SK-N-SH (cell line): ENCODE data around the gene PLXNA4. TPM values are rescaled to one million over a fixed set of nuclear protein-coding genes. Genes with fewer than 3 reads are reported as not detected.

Experiments
- CTCF ChIA-PET: fragments of 300-600, 350-600 bp; formaldehyde crosslinking; extraction: SDS; loops from one replicate; lab custom pipeline; 2021; lab: Yijun Ruan, JAX
- POLR2A ChIA-PET: fragments of 350-600 bp; sonication (Branson Sonifier 250); formaldehyde crosslinking; extraction: SDS; loops from one replicate; lab custom pipeline; 2020; ENCODE audit warnings: antibody characterized with exemption, inconsistent platforms; lab: Yijun Ruan, JAX
- DNase-seq: peaks from one replicate; pipeline ENCODE4 v3.0.0; 2012
- H2AFZ ChIP-seq: fragments of 200-600 bp; sonication (generic); 2 replicates; pipeline ENCODE4 v1.8.1; 2016; ENCODE audit warnings: antibody characterized with exemption, mild to moderate bottlenecking, low read depth
- H3F3A ChIP-seq: fragments of 200-600 bp; sonication (generic); replicated peaks from 2 replicates; pipeline ENCODE3; 2016; ENCODE audit warnings: antibody characterized with exemption, mild to moderate bottlenecking; ENCODE audit not compliant: insufficient read depth
- H3K27ac ChIP-seq, 2 experiments: fragments of 200-500 bp in 1 of 2; fragments of 200-600 bp in 1 of 2; sonication (Bioruptor generic) in 1 of 2; sonication (generic), shearing (Covaris generic) in 1 of 2; 2 replicates each; pipeline versions ENCODE4 v1.5.1 to v1.6.1; 2014 to 2016; ENCODE audit warnings: low read depth in 2 of 2, inconsistent platforms in 1 of 2, low read length in 1 of 2, mild to moderate bottlenecking in 1 of 2, mixed read lengths in 1 of 2
- H3K27me3 ChIP-seq: fragments of 200-600 bp; sonication (generic), shearing (Covaris generic); 2 replicates; pipeline ENCODE4 v1.6.1; 2016; ENCODE audit warnings: mixed run types; ENCODE audit not compliant: insufficient read depth
- H3K36me3 ChIP-seq, 2 experiments: fragments of 200-500 bp in 1 of 2; fragments of 200-600 bp in 1 of 2; sonication (Bioruptor generic) in 1 of 2; sonication (generic) in 1 of 2; replicated peaks in 1 of 2; 2 replicates each; pipeline versions ENCODE3 to v1.5.1; 2014 to 2016; ENCODE audit warnings: low read length in 1 of 2, mild to moderate bottlenecking in 1 of 2; ENCODE audit not compliant: insufficient read depth in 2 of 2, control insufficient read depth in 1 of 2
- H3K4me1 ChIP-seq, 2 experiments: fragments of 200-500 bp in 1 of 2; fragments of 200-600 bp in 1 of 2; sonication (Bioruptor generic) in 1 of 2; sonication (generic), shearing (Covaris generic) in 1 of 2; 2 replicates each; pipeline versions ENCODE4 v1.5.1 to v1.6.1; 2014 to 2016; ENCODE audit warnings: low read depth in 1 of 2, low read length in 1 of 2, mixed run types in 1 of 2; ENCODE audit not compliant: insufficient read depth in 2 of 2, control insufficient read depth in 1 of 2
- H3K4me2 ChIP-seq: fragments of 200-600 bp; sonication (generic), shearing (Covaris generic); 2 replicates; pipeline ENCODE4 v1.6.1; 2017; ENCODE audit warnings: mixed run types
- H3K4me3 ChIP-seq, 2 experiments: fragments of 200-500 bp in 1 of 2; fragments of 200-600 bp in 1 of 2; sonication (Bioruptor generic) in 1 of 2; sonication (generic), shearing (Covaris generic) in 1 of 2; 2 replicates each; pipeline versions ENCODE4 v1.5.1 to v1.8.1; 2014 to 2016; ENCODE audit warnings: low read depth in 2 of 2, inconsistent platforms in 1 of 2, low read length in 1 of 2, mild to moderate bottlenecking in 1 of 2, mixed read lengths in 1 of 2, moderate library complexity in 1 of 2
- H3K79me2 ChIP-seq: fragments of 200-600 bp; sonication (generic); 2 replicates; pipeline ENCODE4 v1.8.1; 2017; ENCODE audit warnings: mild to moderate bottlenecking; ENCODE audit not compliant: insufficient read depth
- H3K9ac ChIP-seq: fragments of 200-600 bp; sonication (generic); 2 replicates; pipeline ENCODE4 v1.6.1; 2017; ENCODE audit warnings: mixed run types
- H3K9me2 ChIP-seq: fragments of 200-600 bp; sonication (generic); 2 replicates; pipeline ENCODE4 v1.6.1; 2017; ENCODE audit warnings: mixed run types
- H3K9me3 ChIP-seq: fragments of 200-600 bp; sonication (generic); 2 replicates; pipeline ENCODE4 v1.6.1; 2017; ENCODE audit warnings: mixed run types, mild to moderate bottlenecking, moderate library complexity
- H4K20me1 ChIP-seq: fragments of 200-600 bp; sonication (generic); 2 replicates; pipeline ENCODE4 v1.6.1; 2017; ENCODE audit warnings: mild to moderate bottlenecking, mixed run types; ENCODE audit not compliant: insufficient read depth
- CHD2 ChIP-seq: fragments of 150-350 bp; IDR thresholded peaks from 2 replicates; pipeline ENCODE4 v1.6.1; 2018; ENCODE audit warnings: low read length; ENCODE audit not compliant: partially characterized antibody
- ELF1 ChIP-seq: IDR thresholded peaks from 2 replicates; pipeline ENCODE4 v1.4.0; 2012
- EZH2phosphoT487 ChIP-seq: fragments of 200-600 bp; sonication (generic); IDR thresholded peaks from 2 replicates; pipeline ENCODE4 v1.6.1; 2017; ENCODE audit warnings: low read depth, mixed run types, mild to moderate bottlenecking, antibody characterized with exemption, moderate library complexity, borderline replicate concordance
- FOXJ3 ChIP-seq: sonication (generic); formaldehyde crosslinking; IDR thresholded peaks from 2 replicates; pipeline ENCODE4 v1.5.1; 2020; ENCODE audit warnings: mild to moderate bottlenecking, missing genetic modification reagents
- FOXM1 ChIP-seq: IDR thresholded peaks from 2 replicates; pipeline ENCODE4 v1.4.0; 2012; ENCODE audit warnings: low read depth, mild to moderate bottlenecking
- GABPA ChIP-seq: IDR thresholded peaks from 2 replicates; pipeline ENCODE4 v1.4.0; 2012; ENCODE audit warnings: low read depth, mild to moderate bottlenecking
- IRF3 ChIP-seq: fragments of 150-350 bp; IDR thresholded peaks from 2 replicates; pipeline ENCODE4 v1.6.1; 2016; ENCODE audit warnings: mild to moderate bottlenecking, low read depth, low read length
- JUND ChIP-seq: IDR thresholded peaks from 2 replicates; pipeline ENCODE4 v1.4.0; 2012
- MEF2A ChIP-seq: IDR thresholded peaks from 2 replicates; pipeline ENCODE4 v1.4.0; 2012; ENCODE audit warnings: low read depth, borderline replicate concordance
- MXI1 ChIP-seq: IDR thresholded peaks from 2 replicates; pipeline ENCODE4 v1.6.1; 2012; ENCODE audit warnings: mild to moderate bottlenecking, low read depth, low read length, improper control_type of control experiment
- NFIC ChIP-seq: IDR thresholded peaks from 2 replicates; pipeline ENCODE4 v1.4.0; 2012; ENCODE audit warnings: borderline replicate concordance
- NRF1 ChIP-seq: IDR thresholded peaks from 2 replicates; pipeline ENCODE4 v1.6.1; 2012; ENCODE audit warnings: low read depth, mild to moderate bottlenecking, low read length
- PBX3 ChIP-seq: IDR thresholded peaks from 2 replicates; pipeline ENCODE4; 2012
- POLR2AphosphoS5 ChIP-seq: IDR thresholded peaks from 2 replicates; pipeline ENCODE4 v1.6.1; 2012; ENCODE audit warnings: low read depth, low read length
- RAD21 ChIP-seq: IDR thresholded peaks from 2 replicates; pipeline ENCODE4 v1.6.1; 2012; ENCODE audit warnings: mild to moderate bottlenecking, low read length
- RCOR1 ChIP-seq: fragments of 150-350 bp; IDR thresholded peaks from 2 replicates; pipeline ENCODE4 v1.6.1; 2017; ENCODE audit warnings: antibody characterized with exemption, low read length
- SIN3A ChIP-seq: IDR thresholded peaks from 2 replicates; pipeline ENCODE4 v1.6.1; 2012; ENCODE audit warnings: low read depth, mild to moderate bottlenecking, low read length, moderate library complexity, borderline replicate concordance
- TAF1 ChIP-seq: IDR thresholded peaks from 2 replicates; pipeline ENCODE4 v1.6.1; 2012; ENCODE audit warnings: low read depth, mild to moderate bottlenecking, low read length, moderate library complexity, borderline replicate concordance
- YY1 ChIP-seq: IDR thresholded peaks from 2 replicates; pipeline ENCODE4 v1.4.0; 2012; ENCODE audit warnings: low read depth, mild to moderate bottlenecking
- ZBTB33 ChIP-seq: IDR thresholded peaks from 2 replicates; pipeline ENCODE4 v1.4.0; 2012; ENCODE audit warnings: low read depth, borderline replicate concordance
- WGBS: methylation state at CpG from one replicate; pipeline ENCODE4 v1.1.6; 2017; ENCODE audit warnings: low lambda C conversion rate; 5-methylcytosine and 5-hydroxymethylcytosine counted together
- polyA plus RNA-seq, 3 experiments: library from polyadenylated mRNA; depleted of rRNA; stranded (reverse); fragments of >200 nt; gene quantifications; 2 replicates each; pipeline ENCODE4 v1.2.3, GENCODE V29; 2012

PLXNA4 gene
- polyA plus RNA-seq, 1 of the 3 experiments (the other 2 are of a cell fraction), result 2.4 TPM

- H2AFZ ChIP-seq, result no peak overlapping the region
- H3K9me3 ChIP-seq, result no peaks in the 10 kb centered on the region
- POLR2A ChIA-PET, result no interaction called here
- no peak overlapping the region for H3K4me2 ChIP-seq
- peaks cover 0 to 2% of the 10 kb centered on the region in 2 experiments; a peak in 1 of 4 replicates for H3K4me1 ChIP-seq
- 73% methylated on average over 8 of the region's 8 CpGs for WGBS
- no peak for DNase-seq
- no peak overlapping the region for H3K9ac ChIP-seq
- H3K27ac ChIP-seq, result no peak overlapping the region
- H3K27me3 ChIP-seq, result no peaks in the 10 kb centered on the region
- no peak overlapping the region for H3K4me3 ChIP-seq
- no peaks in the 10 kb centered on the region for H4K20me1 ChIP-seq
- no peaks in the 10 kb centered on the region for H3F3A ChIP-seq
- no peaks in the 10 kb centered on the region for H3K79me2 ChIP-seq
- CTCF ChIA-PET, result interaction anchor here (1.0 to 6.3 kb wide), 5 partner anchors 9 to 615 kb away, joined by 3 to 65 read pairs (median 16); no protein-coding TSS in a partner anchor
- TF ChIP-seq SIN3A (no peak), JUND (no peak), GABPA (no peak), POLR2AphosphoS5 (no peak), NFIC (no peak), ELF1 (no peak), PBX3 (no peak), RCOR1 (no peak), TAF1 (no peak), ZBTB33 (no peak), RAD21 (no peak), YY1 (no peak), IRF3 (no peak), MEF2A (no peak), FOXM1 (no peak), NRF1 (no peak), CHD2 (no peak), MXI1 (no peak), EZH2phosphoT487 (no peak), FOXJ3 (CRISPR knock-in tag) (no peak)
- no peaks in the 10 kb centered on the region for H3K9me2 ChIP-seq
- H3K36me3 ChIP-seq, result no peaks in the 10 kb centered on the region
Observed at GRCh38 chr7:132560825-132561529, 15.3 kb downstream of the PLXNA4 start.
